GM15510 (cell line): ENCODE data around the gene SEMA7A.
A peak's percentile ranks its signal among the peaks of the same experiment; 100 is the strongest.

Source experiments
- POLR2A ChIP-seq: IDR thresholded peaks from 3 replicates; pipeline ENCODE4 v1.6.1; 2011; ENCODE audit warnings: borderline replicate concordance; ENCODE audit not compliant: insufficient read length; ENCODE audit errors: extremely low read depth

SEMA7A gene

DNA sequence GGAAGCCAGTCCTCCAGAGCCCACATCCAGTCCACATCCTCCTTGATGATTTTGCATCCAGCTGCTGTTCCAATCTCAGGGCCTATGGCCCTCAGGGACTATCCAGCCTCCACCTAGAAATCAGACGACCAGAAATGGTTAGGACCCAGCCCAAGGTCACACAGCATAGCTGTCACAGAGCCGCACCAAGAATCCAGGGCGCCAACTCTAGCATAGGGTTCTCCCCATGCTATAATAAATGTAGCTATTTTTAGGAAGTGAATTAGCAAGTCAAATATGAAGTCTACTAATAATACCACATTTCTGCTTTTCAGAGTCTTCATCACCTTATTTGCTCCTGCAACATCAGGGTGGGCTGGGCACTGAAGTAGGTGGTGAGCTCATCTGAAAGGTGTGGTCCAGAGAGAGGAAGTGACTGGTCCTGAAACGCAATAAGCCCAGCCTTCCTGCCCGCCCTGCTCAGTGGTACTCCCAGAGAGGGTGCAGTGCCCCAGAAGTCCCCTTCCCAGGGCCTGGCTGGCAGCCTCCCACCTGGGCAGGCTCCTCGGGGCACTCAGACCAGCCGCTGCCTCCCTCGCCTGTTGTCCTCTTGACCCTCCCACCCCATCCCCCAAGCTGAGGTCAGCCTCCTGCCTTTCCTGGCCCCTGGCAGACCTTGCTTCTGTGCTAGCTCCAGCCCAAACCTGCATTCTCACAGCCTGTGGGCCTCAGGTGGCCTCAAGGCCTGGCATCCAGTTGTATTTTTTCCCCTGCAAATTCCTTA is 48.7 kb downstream of the SEMA7A start:
- TF ChIP-seq POLR2A: peak; percentile 66

DNA sequence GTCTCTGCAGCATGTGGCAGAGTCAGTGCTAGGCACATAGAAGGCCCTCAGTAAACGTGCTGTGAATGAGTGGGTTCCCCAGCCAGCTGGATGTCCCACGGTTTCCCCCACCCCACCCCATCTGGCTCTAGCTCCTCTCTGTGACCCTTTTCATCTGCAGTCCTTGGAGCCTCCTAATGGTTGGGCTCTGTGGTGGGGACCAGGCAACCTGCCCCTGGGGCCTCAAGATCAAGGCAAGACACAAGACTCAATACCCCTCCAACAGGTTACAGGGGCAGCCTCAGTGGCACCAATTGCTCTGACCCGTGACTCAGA is 49.2 kb downstream of the SEMA7A start:
- no peak for TF ChIP-seq POLR2A

- TF ChIP-seq POLR2A: peak; percentile 52
Measured at GRCh38 chr15:74383695-74384565, 49.8 kb downstream of the SEMA7A start.

DNA sequence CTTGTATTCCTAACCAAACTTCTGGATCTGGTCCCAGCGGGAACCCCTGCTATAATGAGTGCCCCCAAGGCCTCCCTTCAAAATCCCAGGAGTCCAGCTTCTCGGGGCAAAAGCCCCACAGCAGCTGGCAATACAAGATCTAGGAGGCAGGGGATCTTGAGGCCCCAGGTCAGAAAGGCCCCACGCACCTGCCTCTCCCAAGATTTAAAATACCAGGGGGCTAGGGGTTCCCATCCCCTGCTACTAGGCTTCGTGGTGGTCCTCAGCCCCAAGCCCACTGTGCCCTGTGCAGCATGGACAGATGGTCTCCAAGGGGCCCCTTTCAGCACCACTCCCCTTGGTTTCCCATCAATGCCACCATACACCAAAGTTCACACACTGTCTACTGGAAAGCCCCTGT is 50.5 kb downstream of the SEMA7A start:
- no peak for TF ChIP-seq POLR2A

GRCh38 chr15:74382004-74382816 is 51.5 kb downstream of the SEMA7A start:
- no peak for TF ChIP-seq POLR2A

GRCh38 chr15:74381481-74381880 is 52.3 kb downstream of the SEMA7A start:
- no peak for TF ChIP-seq POLR2A

GRCh38 chr15:74381190-74381453 is 52.6 kb downstream of the SEMA7A start:
- no peak for TF ChIP-seq POLR2A

DNA sequence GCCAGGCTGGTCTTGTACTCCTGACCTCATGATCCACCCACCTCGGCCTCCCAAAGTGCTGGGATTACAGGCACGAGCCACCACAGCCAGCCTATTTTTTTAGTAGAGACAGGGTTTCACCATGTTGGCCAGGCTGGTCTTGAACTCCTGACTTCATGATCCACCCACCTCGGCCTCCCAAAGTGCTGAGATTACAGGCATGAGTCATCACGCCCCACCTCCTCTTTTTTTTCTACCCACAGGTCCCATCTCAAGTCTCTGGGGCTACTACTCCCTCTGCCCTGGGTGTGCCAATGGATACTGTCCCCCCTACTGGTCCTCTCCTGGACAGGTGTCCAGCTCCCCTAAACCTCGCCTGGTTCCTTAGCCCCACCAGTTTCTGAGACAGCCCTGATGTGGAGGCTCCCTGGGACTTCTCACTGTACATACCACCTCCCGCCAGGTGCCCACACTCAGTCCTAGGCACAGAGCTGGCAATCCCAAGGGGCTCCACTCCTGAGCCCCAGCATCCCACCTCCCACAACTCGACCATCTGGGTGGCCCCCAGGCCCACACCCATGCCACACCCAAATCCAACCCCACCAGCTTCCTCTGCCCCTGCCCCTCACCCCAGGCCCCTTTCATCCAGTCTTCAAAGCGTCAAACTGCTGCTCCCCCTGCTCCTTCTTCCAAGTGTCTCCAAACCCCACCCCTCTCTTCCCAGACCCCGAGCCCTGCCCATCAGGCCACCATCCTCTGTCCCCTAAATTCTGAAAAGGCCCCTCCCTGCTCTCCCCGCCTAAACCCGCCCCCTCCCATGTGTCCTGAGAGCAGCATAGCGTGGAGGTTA is 53.2 kb downstream of the SEMA7A start:
- no peak for TF ChIP-seq POLR2A

DNA sequence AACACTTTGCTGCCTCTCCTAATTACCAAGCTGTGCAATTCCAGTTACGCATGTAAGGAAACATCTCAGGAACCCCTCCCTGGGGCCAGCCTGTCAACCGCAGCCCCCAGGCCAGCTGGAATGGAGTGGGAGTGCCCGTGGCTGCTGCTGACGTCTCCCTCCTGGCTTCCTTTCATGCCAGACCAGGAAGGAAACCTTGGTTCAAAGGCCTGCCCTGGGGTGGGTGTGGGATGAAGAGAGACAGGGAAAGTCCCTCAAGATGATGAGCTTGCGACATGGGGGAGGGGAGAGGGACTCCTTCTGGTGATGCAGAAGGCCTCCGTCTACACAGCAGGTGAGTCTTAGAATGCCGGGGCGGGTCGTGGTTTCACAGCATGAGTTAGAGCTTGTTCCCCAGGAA is 54.9 kb downstream of the SEMA7A start:
- TF ChIP-seq POLR2A: no peak

DNA sequence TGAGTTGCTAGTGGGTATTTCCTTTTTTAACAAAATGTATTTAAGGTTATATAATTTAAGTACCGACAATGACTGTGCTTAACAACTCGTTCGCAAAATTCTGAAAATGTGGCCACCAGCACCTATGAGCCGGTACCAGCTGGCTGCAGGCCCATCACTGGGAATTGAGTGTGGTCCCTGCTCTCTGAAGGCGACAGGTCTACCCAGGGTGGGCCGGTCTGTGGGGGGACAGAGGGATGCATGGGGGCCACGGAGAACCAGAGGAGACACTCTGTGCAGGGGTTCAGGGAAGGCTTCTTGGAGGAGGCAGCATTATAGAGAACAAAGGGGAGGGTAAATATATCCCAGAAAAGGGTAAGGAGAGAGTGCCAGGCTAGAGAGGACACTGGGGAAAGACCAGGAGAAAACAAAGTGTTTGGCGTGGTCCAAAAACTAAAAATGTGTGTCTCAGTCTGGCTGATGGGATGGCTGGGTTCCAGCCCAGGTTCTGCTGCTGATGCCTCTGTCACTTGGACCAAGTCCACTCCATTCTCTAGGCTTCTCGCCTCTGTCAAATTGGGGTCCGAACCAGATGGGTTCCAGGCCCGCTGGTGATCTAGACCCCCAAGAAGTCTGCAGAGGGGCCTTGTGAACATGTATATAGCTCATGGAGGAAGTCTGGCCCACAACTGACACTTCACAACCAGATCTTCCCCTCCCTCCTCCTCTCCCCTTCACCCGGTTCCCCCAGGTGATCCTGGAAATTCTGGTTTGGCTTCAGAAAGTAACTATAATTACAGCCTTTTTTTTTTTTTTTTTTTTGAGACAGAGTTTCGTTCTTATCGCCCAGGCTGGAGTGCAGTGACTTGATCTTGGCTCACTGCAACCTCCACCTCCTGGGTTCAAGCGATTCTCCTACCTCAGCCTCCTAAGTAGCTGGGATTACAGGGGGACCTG is 55.7 kb downstream of the SEMA7A start:
- no peak for TF ChIP-seq POLR2A

GRCh38 chr15:74376825-74377581 is 56.8 kb downstream of the SEMA7A start:
- no peak for TF ChIP-seq POLR2A

- no peak for TF ChIP-seq POLR2A
Measured at GRCh38 chr15:74376226-74376625, 57.5 kb downstream of the SEMA7A start.

GRCh38 chr15:74375303-74375693 is 58.5 kb downstream of the SEMA7A start:
- TF ChIP-seq POLR2A: no peak

DNA sequence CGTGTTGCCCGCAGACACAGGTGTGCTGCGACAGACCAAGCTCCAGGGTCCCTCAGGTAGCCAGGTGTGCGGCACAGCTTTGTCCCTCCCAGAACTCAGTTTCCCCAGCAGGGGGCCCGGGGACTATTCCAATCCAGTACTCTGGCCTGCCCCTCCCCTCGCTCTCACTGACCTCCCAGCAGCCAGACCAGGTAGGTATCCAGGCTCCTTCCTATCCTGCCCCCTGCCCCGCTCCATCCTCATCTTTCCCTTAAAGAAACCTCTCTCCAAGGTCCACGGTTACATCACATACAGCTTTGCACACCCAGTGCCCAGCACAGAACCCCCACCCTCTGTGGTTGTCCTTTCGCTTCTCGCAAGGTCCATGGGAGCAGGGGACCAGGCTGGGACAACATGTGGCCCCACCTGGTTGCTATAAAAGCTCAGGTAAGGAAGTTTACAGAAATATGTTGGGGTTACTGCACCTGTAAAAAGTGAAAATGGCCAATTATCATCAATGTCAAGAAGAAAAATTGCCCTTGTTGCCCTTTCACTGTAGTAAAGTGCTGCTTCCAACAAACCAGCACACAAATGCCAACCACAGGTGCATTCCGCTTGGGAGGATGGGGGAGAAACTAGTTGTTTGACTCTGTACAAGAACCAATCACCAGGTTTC is 59.0 kb downstream of the SEMA7A start:
- TF ChIP-seq POLR2A: no peak
